NOMO-1 treated with DMSO at 0.1 percent for 48 hours (cell line): ENCODE measurements around the gene ADGRV1.

Experiments used
- DNase-seq: peaks from one replicate; lab custom pipeline; 2025; ENCODE audit not compliant: unreplicated experiment; lab: John Stamatoyannopoulos, UW

The ADGRV1 gene

GRCh38 chr5:91151947-91152346 is 593.4 kb downstream of the ADGRV1 start:
- DNase-seq, result no peak

- no peak for DNase-seq
Observed at GRCh38 chr5:91154338-91154737, 595.7 kb downstream of the ADGRV1 start.

GRCh38 chr5:91155274-91155673 is 596.7 kb downstream of the ADGRV1 start:
- DNase-seq, result no peak

GRCh38 chr5:91156242-91156641 is 597.6 kb downstream of the ADGRV1 start:
- peak; percentile 22 for DNase-seq

GRCh38 chr5:91158011-91158410 is 599.4 kb downstream of the ADGRV1 start:
- DNase-seq, result no peak

GRCh38 chr5:91159647-91160046 is 601.0 kb downstream of the ADGRV1 start:
- DNase-seq, result no peak

- no peak for DNase-seq
Observed at GRCh38 chr5:91160714-91161285, 602.2 kb downstream of the ADGRV1 start.

- peak; percentile 96 for DNase-seq
Observed at GRCh38 chr5:91162534-91163381, 604.2 kb downstream of the ADGRV1 start.

GRCh38 chr5:91164424-91164823 is 605.8 kb downstream of the ADGRV1 start:
- no peak for DNase-seq

- no peak for DNase-seq
Observed at GRCh38 chr5:91166059-91166807, 607.6 kb downstream of the ADGRV1 start.

- no peak for DNase-seq
Observed at GRCh38 chr5:91168859-91169258, 610.3 kb downstream of the ADGRV1 start.

GRCh38 chr5:91170266-91170665 is 611.7 kb downstream of the ADGRV1 start:
- peak; percentile 68 for DNase-seq

- DNase-seq, result peak; percentile 17
Observed at GRCh38 chr5:91171322-91171721, 612.7 kb downstream of the ADGRV1 start.

GRCh38 chr5:91174396-91174795 is 615.8 kb downstream of the ADGRV1 start:
- DNase-seq, result no peak

- DNase-seq, result no peak
Observed at GRCh38 chr5:91175708-91176107, 617.1 kb downstream of the ADGRV1 start.

- no peak for DNase-seq
Observed at GRCh38 chr5:91176288-91177016, 617.9 kb downstream of the ADGRV1 start.

GRCh38 chr5:91177085-91177484 is 618.5 kb downstream of the ADGRV1 start:
- no peak for DNase-seq

- DNase-seq, result no peak
Observed at GRCh38 chr5:91177639-91178038, 619.0 kb downstream of the ADGRV1 start.

- DNase-seq, result peak; percentile 9
Observed at GRCh38 chr5:91178461-91178860, 619.9 kb downstream of the ADGRV1 start.

GRCh38 chr5:91179018-91179417 is 620.4 kb downstream of the ADGRV1 start:
- no peak for DNase-seq

GRCh38 chr5:91180506-91180905 is 621.9 kb downstream of the ADGRV1 start:
- no peak for DNase-seq
